HG03097 (cell line): ENCODE results near the gene BDKRB2.

Experiments
- ATAC-seq: cut with Tn5 transposase; IDR thresholded peaks from one replicate; pipeline ENCODE4 v1.9.1; 2021; ENCODE audit not compliant: unreplicated experiment, low FRiP score

The BDKRB2 gene

GRCh38 chr14:96176275-96176674 is 28.4 kb upstream of the BDKRB2 start:
- no peak for ATAC-seq

GRCh38 chr14:96176811-96177211 is 27.8 kb upstream of the BDKRB2 start:
- no peak for ATAC-seq

- ATAC-seq, result no peak
Measured at GRCh38 chr14:96177766-96178375, 26.8 kb upstream of the BDKRB2 start.

GRCh38 chr14:96178461-96179321 is 25.9 kb upstream of the BDKRB2 start:
- ATAC-seq, result no peak

- no peak for ATAC-seq
Measured at GRCh38 chr14:96180043-96180874, 24.4 kb upstream of the BDKRB2 start.

- ATAC-seq, result no peak
Measured at GRCh38 chr14:96181186-96182056, 23.2 kb upstream of the BDKRB2 start.

- ATAC-seq, result no peak
Measured at GRCh38 chr14:96182546-96182945, 22.1 kb upstream of the BDKRB2 start.

GRCh38 chr14:96184737-96185136 is 19.9 kb upstream of the BDKRB2 start:
- no peak for ATAC-seq

- no peak for ATAC-seq
Measured at GRCh38 chr14:96187216-96188031, 17.2 kb upstream of the BDKRB2 start.

- no peak for ATAC-seq
Measured at GRCh38 chr14:96189281-96189711, 15.3 kb upstream of the BDKRB2 start.

- no peak for ATAC-seq
Measured at GRCh38 chr14:96191353-96191752, 13.3 kb upstream of the BDKRB2 start.

GRCh38 chr14:96191841-96192462 is 12.7 kb upstream of the BDKRB2 start:
- no peak for ATAC-seq

- no peak for ATAC-seq
Measured at GRCh38 chr14:96192975-96193805, 11.4 kb upstream of the BDKRB2 start.

- no peak for ATAC-seq
Measured at GRCh38 chr14:96194262-96194656, 10.4 kb upstream of the BDKRB2 start.

GRCh38 chr14:96194657-96195431 is 9.8 kb upstream of the BDKRB2 start:
- ATAC-seq, result no peak

- no peak for ATAC-seq
Measured at GRCh38 chr14:96195441-96196081, 9.1 kb upstream of the BDKRB2 start.
